CD14-positive monocyte (primary cell): ENCODE measurements around the gene SFT2D3. TPM values are rescaled to one million over a fixed set of nuclear protein-coding genes. Genes with fewer than 3 reads are reported as not detected.

Experiments
- DNase-seq, 3 donors: peaks; one replicate each; pipeline ENCODE4 v3.0.0-alpha.2; 2011 to 2022
- H2AFZ ChIP-seq: 2 replicates; pipeline ENCODE4 v1.6.0; 2012; ENCODE audit warnings: mild to moderate bottlenecking, low read depth, low read length, inconsistent platforms; ENCODE audit not compliant: insufficient read depth, poor library complexity, severe bottlenecking
- H3K27ac ChIP-seq, 2 donors: 1 replicate in 1 of 2; 2 replicates in 1 of 2; pipeline ENCODE4 v1.5.1; 2012 to 2013; ENCODE audit warnings: low read length in 2 of 2, control low read depth in 1 of 2, inconsistent platforms in 1 of 2, low read depth in 1 of 2, mild to moderate bottlenecking in 1 of 2
- H3K27me3 ChIP-seq, 2 donors: one replicate each; pipeline versions ENCODE4 v1.6.0 to v1.6.1; 2011 to 2013; ENCODE audit warnings: low read length in 2 of 2; ENCODE audit not compliant: control insufficient read depth in 2 of 2, insufficient read depth in 2 of 2
- H3K36me3 ChIP-seq, 2 donors: replicated peaks in 1 of 2; 1 replicate in 1 of 2; 2 replicates in 1 of 2; pipeline versions ENCODE4 v1.5.1 to v1.6.1; 2012 to 2013; ENCODE audit warnings: low read length in 2 of 2, control low read depth in 1 of 2, inconsistent platforms in 1 of 2, mild to moderate bottlenecking in 1 of 2; ENCODE audit not compliant: insufficient read depth in 2 of 2, control insufficient read depth in 1 of 2
- H3K4me1 ChIP-seq, 2 donors: 1 replicate in 1 of 2; 2 replicates in 1 of 2; pipeline versions ENCODE4 v1.5.1 to v1.6.1; 2012 to 2013; ENCODE audit warnings: low read length in 2 of 2, control low read depth in 1 of 2, inconsistent platforms in 1 of 2, mild to moderate bottlenecking in 1 of 2, moderate library complexity in 1 of 2; ENCODE audit not compliant: insufficient read depth in 2 of 2, control insufficient read depth in 1 of 2
- H3K4me2 ChIP-seq: replicated peaks from 2 replicates; pipeline ENCODE3; 2012; ENCODE audit warnings: low read length, moderate library complexity, mild to moderate bottlenecking; ENCODE audit not compliant: poor library complexity, severe bottlenecking; ENCODE audit errors: extremely low read depth
- H3K4me3 ChIP-seq, 3 experiments: fragments of 200-600 bp in 1 of 3; sonication (generic) in 1 of 3; replicated peaks in 1 of 3; 1 replicate in 2 of 3; 2 replicates in 1 of 3; pipeline ENCODE4 v1.5.1; 2011 to 2013; ENCODE audit warnings: low read length in 3 of 3, mild to moderate bottlenecking in 3 of 3, control low read depth in 2 of 3, low read depth in 2 of 3, inconsistent platforms in 1 of 3, moderate library complexity in 1 of 3
- H3K79me2 ChIP-seq: 2 replicates; pipeline ENCODE4 v1.6.0; 2012; ENCODE audit warnings: mild to moderate bottlenecking, control low read depth, inconsistent platforms, low read length, moderate library complexity; ENCODE audit not compliant: insufficient read depth
- H3K9ac ChIP-seq: 2 replicates; pipeline ENCODE4 v1.6.0; 2017; ENCODE audit warnings: low read length, mild to moderate bottlenecking; ENCODE audit not compliant: insufficient read depth, poor library complexity, severe bottlenecking
- H3K9me3 ChIP-seq, 2 donors: replicated peaks in 1 of 2; 1 replicate in 1 of 2; 2 replicates in 1 of 2; pipeline versions ENCODE4 v1.5.1 to v1.6.1; 2012 to 2013; ENCODE audit warnings: low read length in 2 of 2, control low read depth in 1 of 2; ENCODE audit not compliant: control insufficient read depth in 1 of 2, insufficient read depth in 1 of 2
- H4K20me1 ChIP-seq: 2 replicates; pipeline ENCODE4 v1.6.0; 2012; ENCODE audit warnings: mild to moderate bottlenecking, low read length, control low read depth, moderate library complexity; ENCODE audit not compliant: insufficient read depth
- H3K27ac Mint-ChIP-seq, 7 donors: one replicate each; pipeline ENCODE4 v1.8.0; 2020; ENCODE audit warnings: mild to moderate bottlenecking in 7 of 7, mixed read lengths in 7 of 7, moderate library complexity in 6 of 7, inconsistent platforms in 2 of 7
- H3K27me3 Mint-ChIP-seq, 3 donors: one replicate each; pipeline ENCODE4 v1.8.0; 2021 to 2022; ENCODE audit warnings: low read depth in 3 of 3, mild to moderate bottlenecking in 3 of 3, mixed read lengths in 3 of 3, moderate library complexity in 3 of 3, inconsistent platforms in 1 of 3
- H3K36me3 Mint-ChIP-seq, 2 donors: one replicate each; pipeline ENCODE4 v1.8.0; 2020; ENCODE audit warnings: mixed read lengths in 2 of 2, inconsistent platforms in 1 of 2, mild to moderate bottlenecking in 1 of 2
- H3K4me1 Mint-ChIP-seq: one replicate; pipeline ENCODE4 v1.8.0; 2020; ENCODE audit warnings: mild to moderate bottlenecking, mixed read lengths
- H3K4me3 Mint-ChIP-seq, 2 donors: one replicate each; pipeline ENCODE4 v1.8.0; 2020; ENCODE audit warnings: mild to moderate bottlenecking in 2 of 2, mixed read lengths in 2 of 2, moderate library complexity in 1 of 2
- H3K9me3 Mint-ChIP-seq, 7 donors: one replicate each; pipeline ENCODE4 v1.8.0; 2020 to 2022; ENCODE audit warnings: mixed read lengths in 7 of 7, mild to moderate bottlenecking in 6 of 7, moderate library complexity in 6 of 7, inconsistent platforms in 2 of 7
- CTCF ChIP-seq: fragments of 200-600 bp; IDR thresholded peaks from one replicate; pipeline ENCODE4 v1.8.0; 2022; ENCODE audit warnings: antibody characterized with exemption, mild to moderate bottlenecking
- WGBS: methylation state at CpG from one replicate; pipeline ENCODE4 v1.1.5; 2013; ENCODE audit warnings: missing lambda C conversion rate; ENCODE audit not compliant: insufficient coverage; 5-methylcytosine and 5-hydroxymethylcytosine counted together
- intact Hi-C, 2 donors: fragments of 100-400 bp; cut with micrococcal nuclease; formaldehyde crosslinking; loops; one replicate each; pipeline versions ENCODE4 v1.15.0 to v1.15.1; 2023
- polyA plus RNA-seq, 3 donors: library from polyadenylated mRNA; depleted of rRNA in 1 of 3; unstranded in 2 of 3; stranded (reverse) in 1 of 3; fragments of 300-500 nt in 2 of 3; fragments of >200 nt in 1 of 3; fragmentation: Illumina TruSeq in 2 of 3; gene quantifications; 1 replicate in 2 of 3; 2 replicates in 1 of 3; pipeline ENCODE4 v1.2.3, GENCODE V29; 2012 to 2021

SFT2D3 gene
- polyA plus RNA-seq, 3 donors: 3.8 to 4.9 TPM; not detected in 1

GRCh38 chr2:127655209-127656073 lies 45.9 kb upstream of the SFT2D3 start:
- Histone ChIP-seq H3K27me3 (no peaks in the 10 kb centered on the region), H3K4me3 (no peak overlapping the region), H3K36me3 (no peaks in the 10 kb centered on the region), H3K79me2 (no peaks in the 10 kb centered on the region), H4K20me1 (no peaks in the 10 kb centered on the region), H3K4me1 (no peaks in the 10 kb centered on the region), H2AFZ (no peak overlapping the region), H3K27ac (no peak overlapping the region), H3K4me2 (no peak overlapping the region), H3K9me3 (peaks cover 0 to 7% of the 10 kb centered on the region in 2 donors), H3K9ac (no peak overlapping the region)
- WGBS: 81% methylated on average over 8 of the region's 16 CpGs
- H3K4me1 Mint-ChIP-seq: peaks cover 11% of the 10 kb centered on the region
- intact Hi-C loops: no loop called here
- peaks cover 0 to 7% (median 5%) of the 10 kb centered on the region in 7 donors for H3K9me3 Mint-ChIP-seq
- no peaks in the 10 kb centered on the region for H3K36me3 Mint-ChIP-seq
- no peak for TF ChIP-seq CTCF
- H3K4me3 Mint-ChIP-seq: no peak overlapping the region
- H3K27ac Mint-ChIP-seq: no peak overlapping the region
- DNase-seq: no peak
- H3K27me3 Mint-ChIP-seq: peaks cover 0 to 5% (median 4%) of the 10 kb centered on the region in 3 donors

GRCh38 chr2:127656569-127657231 lies 44.6 kb upstream of the SFT2D3 start:
- Histone ChIP-seq H3K4me2 (no peak overlapping the region), H3K79me2 (no peaks in the 10 kb centered on the region), H3K4me1 (no peaks in the 10 kb centered on the region), H3K4me3 (no peak overlapping the region), H4K20me1 (no peaks in the 10 kb centered on the region), H3K9me3 (peaks cover 0 to 7% of the 10 kb centered on the region in 2 donors), H3K36me3 (no peaks in the 10 kb centered on the region), H2AFZ (no peak overlapping the region), H3K27ac (no peak overlapping the region), H3K9ac (no peak overlapping the region), H3K27me3 (no peaks in the 10 kb centered on the region)
- 96% methylated on average over 15 of the region's 15 CpGs for whole genome bisulfite sequencing
- intact Hi-C loops: no loop called here
- Mint-ChIP-seq H3K27me3 (peaks cover 0 to 4% (median 3%) of the 10 kb centered on the region in 3 donors), H3K9me3 (peaks cover 0 to 7% (median 5%) of the 10 kb centered on the region in 7 donors), H3K27ac (no peak overlapping the region), H3K36me3 (no peaks in the 10 kb centered on the region), H3K4me1 (peaks cover 11% of the 10 kb centered on the region), H3K4me3 (no peak overlapping the region)
- no peak for DNase-seq
- no peak for TF ChIP-seq CTCF
